GM21447 (cell line): Measurements from ENCODE around the gene RORC.
"Not testable (repeated sequence)": the region's sequence is repeated elsewhere in the genome, so short reads cannot be mapped to it uniquely, and the experiment has no call there.

ENCODE experiments used
- ATAC-seq: cut with Tn5 transposase; IDR thresholded peaks from one replicate; pipeline ENCODE4 v1.9.1; 2021; ENCODE audit not compliant: unreplicated experiment

The RORC gene

DNA sequence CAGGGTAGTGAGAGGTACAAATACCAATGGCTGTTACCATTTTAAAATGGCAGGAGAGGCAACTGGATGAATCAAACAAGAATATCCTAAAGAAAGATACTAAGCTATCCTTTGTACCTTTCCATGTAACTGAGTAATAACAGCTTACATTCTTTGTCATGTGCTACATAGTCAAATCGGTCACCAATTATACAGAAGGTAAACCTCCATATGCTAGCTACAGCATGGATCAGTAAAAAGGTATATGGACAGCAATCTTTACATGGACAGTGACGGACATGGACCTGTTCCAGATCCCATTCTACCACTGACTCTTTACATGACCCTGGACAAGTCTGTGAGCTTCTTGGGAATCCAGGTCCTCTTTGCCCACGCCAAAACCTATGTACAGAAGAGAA is 54.9 kb downstream of the RORC start:
- no peak for ATAC-seq

DNA sequence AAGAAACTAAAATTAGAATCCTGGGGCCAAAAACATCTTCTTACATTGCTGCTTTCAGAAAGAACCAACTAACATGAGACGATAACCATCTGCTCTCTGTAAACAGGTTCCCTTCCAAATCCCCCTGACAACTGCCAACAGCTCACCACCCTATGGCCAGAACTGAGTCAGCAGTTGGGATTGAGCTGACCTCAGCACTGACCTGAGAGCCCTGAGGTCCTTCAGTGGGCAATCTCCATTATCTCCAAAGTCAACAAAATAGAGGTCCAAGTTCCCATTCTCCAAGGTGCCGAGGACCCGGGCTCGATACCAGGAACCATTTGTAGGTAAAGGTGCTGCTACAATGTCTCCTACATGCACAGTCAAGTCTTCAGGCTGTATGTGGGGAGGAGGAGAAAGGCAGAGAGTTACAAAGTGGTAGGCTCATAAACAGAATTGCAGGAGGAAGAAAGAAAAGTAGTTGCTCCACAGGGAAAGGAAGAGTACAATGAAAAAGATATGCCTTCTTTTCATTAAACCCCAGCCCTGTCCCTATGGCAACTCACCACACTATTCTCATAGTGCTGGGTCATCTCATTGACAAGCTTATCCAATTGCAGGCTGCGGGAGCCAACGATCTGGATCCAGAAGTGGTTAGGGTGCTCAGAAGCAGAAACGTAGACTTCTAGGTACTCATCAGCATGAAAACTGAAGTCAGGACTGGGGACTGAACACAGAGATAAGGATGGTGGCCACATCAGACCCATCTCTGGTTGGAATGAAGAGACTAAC is 55.5 kb downstream of the RORC start:
- no peak for ATAC-seq

- no peak for ATAC-seq
Observed at GRCh38 chr1:151774256-151774922, 57.2 kb downstream of the RORC start.

GRCh38 chr1:151773702-151774101 is 57.9 kb downstream of the RORC start:
- no peak for ATAC-seq

DNA sequence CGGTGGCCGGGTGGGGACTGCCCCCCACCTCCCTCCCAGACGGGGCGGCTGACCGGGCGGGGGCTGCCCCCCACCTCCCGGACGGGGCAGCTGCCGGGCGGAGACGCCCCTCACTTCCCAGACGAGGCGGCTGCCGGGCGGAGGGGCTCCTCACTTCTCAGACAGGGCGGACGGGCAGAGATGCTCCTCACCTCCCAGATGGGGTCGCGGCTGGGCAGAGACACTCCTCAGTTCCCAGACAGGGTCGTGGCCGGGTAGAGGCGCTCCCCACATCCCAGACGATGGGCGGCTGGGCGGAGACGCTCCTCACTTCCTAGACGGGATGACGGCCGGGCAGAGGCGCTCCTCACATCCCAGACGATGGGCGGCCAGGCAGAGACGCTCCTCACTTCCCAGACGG is 62.3 kb downstream of the RORC start:
- not testable (repeated sequence) for ATAC-seq

DNA sequence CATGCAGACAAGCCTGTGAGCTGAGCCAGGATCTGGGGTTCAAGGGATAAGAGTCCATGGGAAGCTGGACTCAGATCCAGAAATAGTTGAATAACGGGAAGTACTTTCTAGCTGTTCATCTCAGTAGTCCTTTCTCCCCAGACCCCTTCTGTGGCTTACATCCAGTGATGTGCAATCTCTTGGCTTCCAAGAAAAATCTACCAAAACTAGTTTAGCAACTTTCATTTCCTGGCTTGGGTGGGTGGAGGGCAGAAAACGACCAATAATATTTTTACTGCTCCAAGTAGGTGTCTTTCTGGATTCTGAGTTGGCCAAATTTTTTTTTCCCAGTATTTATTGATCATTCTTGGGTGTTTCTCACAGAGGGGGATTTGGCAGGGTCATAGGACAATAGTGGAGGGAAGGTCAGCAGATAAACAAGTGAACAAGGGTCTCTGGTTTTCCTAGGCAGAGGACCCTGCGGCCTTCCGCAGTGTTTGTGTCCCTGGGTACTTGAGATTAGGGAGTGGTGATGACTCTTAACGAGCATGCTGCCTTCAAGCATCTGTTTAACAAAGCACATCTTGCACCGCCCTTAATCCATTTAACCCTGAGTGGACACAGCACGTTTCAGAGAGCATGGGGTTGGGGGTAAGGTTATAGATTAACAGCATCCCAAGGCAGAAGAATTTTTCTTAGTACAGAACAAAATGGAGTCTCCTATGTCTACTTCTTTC is 63.1 kb downstream of the RORC start:
- ATAC-seq = not testable (repeated sequence)

GRCh38 chr1:151763990-151764389 is 67.6 kb downstream of the RORC start:
- ATAC-seq = no peak

- peak; percentile 91 for ATAC-seq
Observed at GRCh38 chr1:151762941-151763921, 68.4 kb downstream of the RORC start, which contains the start of gene MRPL9. TSS of gene MRPL9 (minus strand) at chr1:151763496. CDS start at chr1:151763479, 17 bp downstream.

- no peak for ATAC-seq
Observed at GRCh38 chr1:151760597-151761385, 70.8 kb downstream of the RORC start.

DNA sequence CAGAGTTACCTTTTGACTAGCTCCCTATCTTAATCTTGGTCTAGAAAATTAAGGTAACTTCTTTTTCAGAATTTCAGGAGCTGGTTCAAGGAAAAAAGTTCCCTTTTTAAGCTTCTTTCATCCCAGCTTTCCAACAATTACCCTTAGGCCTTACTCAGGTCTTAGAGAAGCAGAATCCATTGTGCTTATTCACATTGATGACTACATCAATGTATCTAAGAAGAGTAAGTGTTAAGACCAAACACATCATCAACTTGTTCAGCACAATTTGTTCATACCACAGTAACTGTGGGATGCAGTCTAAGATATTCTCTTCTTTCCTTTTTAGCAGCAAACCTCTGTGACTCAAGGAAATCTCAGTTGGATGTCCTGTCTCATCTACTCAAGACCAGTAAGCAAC is 72.4 kb downstream of the RORC start:
- ATAC-seq = no peak

- ATAC-seq = no peak
Observed at GRCh38 chr1:151756291-151756690, 75.3 kb downstream of the RORC start.
